ENCODE data around the gene PSEN1.

PSEN1 gene

GRCh38 chr14:73240816-73241480 lies 104.6 kb downstream of the PSEN1 start:
- peak; percentile 3 for DNase-seq (ENCODE audit: low spot score)

- DNase-seq (ENCODE audit: low spot score) = peak; percentile 27
Observed at GRCh38 chr14:73241481-73242165, 105.3 kb downstream of the PSEN1 start.

- peak; percentile 36 for DNase-seq (ENCODE audit: low spot score)
Observed at GRCh38 chr14:73242357-73242901, 106.1 kb downstream of the PSEN1 start.

GRCh38 chr14:73243341-73243740 lies 107.0 kb downstream of the PSEN1 start:
- no peak for DNase-seq (ENCODE audit: low spot score)

GRCh38 chr14:73243748-73244147 lies 107.4 kb downstream of the PSEN1 start:
- DNase-seq (ENCODE audit: low spot score) = no peak

- no peak for DNase-seq (ENCODE audit: low spot score)
Observed at GRCh38 chr14:73244541-73245290, 108.4 kb downstream of the PSEN1 start.

GRCh38 chr14:73245480-73246325 lies 109.4 kb downstream of the PSEN1 start:
- peak; percentile 85 for DNase-seq (ENCODE audit: low spot score)

- no peak for DNase-seq (ENCODE audit: low spot score)
Observed at GRCh38 chr14:73246387-73247150, 110.3 kb downstream of the PSEN1 start.

GRCh38 chr14:73248108-73248868 lies 112.0 kb downstream of the PSEN1 start:
- no peak for DNase-seq (ENCODE audit: low spot score)

- DNase-seq (ENCODE audit: low spot score) = no peak
Observed at GRCh38 chr14:73249108-73249507, 112.8 kb downstream of the PSEN1 start.

GRCh38 chr14:73249564-73250316 lies 113.4 kb downstream of the PSEN1 start:
- no peak for DNase-seq (ENCODE audit: low spot score)

- DNase-seq (ENCODE audit: low spot score) = no peak
Observed at GRCh38 chr14:73250317-73250713, 114.0 kb downstream of the PSEN1 start.

- DNase-seq (ENCODE audit: low spot score) = no peak
Observed at GRCh38 chr14:73250781-73251500, 114.6 kb downstream of the PSEN1 start.

- DNase-seq (ENCODE audit: low spot score) = no peak
Observed at GRCh38 chr14:73251516-73252215, 115.4 kb downstream of the PSEN1 start.

- DNase-seq (ENCODE audit: low spot score) = no peak
Observed at GRCh38 chr14:73252491-73253322, 116.4 kb downstream of the PSEN1 start.

- no peak for DNase-seq (ENCODE audit: low spot score)
Observed at GRCh38 chr14:73253323-73253610, 117.0 kb downstream of the PSEN1 start.

GRCh38 chr14:73253721-73254120 lies 117.4 kb downstream of the PSEN1 start:
- no peak for DNase-seq (ENCODE audit: low spot score)

Data from AG08396 (cell line).